ENCODE measurements around the gene SETD2.
"Not testable (repeated sequence)": the region's sequence is repeated elsewhere in the genome, so short reads cannot be mapped to it uniquely, and the experiment has no call there.

DNA sequence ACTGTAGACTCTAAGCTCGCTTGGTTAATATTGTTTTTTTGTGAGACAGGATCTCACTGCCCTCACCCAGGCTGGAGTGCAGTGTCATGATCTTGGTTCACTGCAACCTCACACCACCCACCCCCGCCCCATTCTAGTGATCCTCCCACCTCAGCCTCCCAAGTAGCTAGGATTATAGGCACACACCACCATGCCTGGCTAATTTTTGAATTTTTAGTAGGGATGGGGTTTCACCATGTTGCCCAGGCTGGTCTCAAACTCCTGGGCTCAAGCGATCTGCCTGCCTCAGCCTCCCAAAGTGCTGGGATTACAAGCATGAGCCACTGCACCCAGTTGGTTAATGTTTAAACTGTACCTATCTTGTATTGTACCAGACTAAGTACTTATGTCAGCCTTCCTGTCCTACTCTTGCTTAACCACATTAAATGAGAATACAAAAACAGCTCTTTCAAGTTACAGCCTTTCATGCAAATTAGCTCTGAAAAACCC, 22.9 kb downstream of the SETD2 start:
- TF ChIP-seq, protein P1, sequence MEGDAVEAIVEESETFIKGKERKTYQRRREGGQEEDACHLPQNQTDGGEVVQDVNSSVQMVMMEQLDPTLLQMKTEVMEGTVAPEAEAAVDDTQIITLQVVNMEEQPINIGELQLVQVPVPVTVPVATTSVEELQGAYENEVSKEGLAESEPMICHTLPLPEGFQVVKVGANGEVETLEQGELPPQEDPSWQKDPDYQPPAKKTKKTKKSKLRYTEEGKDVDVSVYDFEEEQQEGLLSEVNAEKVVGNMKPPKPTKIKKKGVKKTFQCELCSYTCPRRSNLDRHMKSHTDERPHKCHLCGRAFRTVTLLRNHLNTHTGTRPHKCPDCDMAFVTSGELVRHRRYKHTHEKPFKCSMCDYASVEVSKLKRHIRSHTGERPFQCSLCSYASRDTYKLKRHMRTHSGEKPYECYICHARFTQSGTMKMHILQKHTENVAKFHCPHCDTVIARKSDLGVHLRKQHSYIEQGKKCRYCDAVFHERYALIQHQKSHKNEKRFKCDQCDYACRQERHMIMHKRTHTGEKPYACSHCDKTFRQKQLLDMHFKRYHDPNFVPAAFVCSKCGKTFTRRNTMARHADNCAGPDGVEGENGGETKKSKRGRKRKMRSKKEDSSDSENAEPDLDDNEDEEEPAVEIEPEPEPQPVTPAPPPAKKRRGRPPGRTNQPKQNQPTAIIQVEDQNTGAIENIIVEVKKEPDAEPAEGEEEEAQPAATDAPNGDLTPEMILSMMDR (IDR thresholded peaks at IDR 0.05; ENCODE audit: insufficient read depth, low read length), result not testable (repeated sequence)
- TF ChIP-seq REST (IDR thresholded peaks at IDR 0.05; ENCODE audit: insufficient replicate concordance, low read depth); POLR2AphosphoS5 (IDR thresholded peaks at IDR 0.05; ENCODE audit: low read depth): not testable (repeated sequence)

Data from HL-60 (cell line).